ENCODE results near the gene CCDC148. TPM values are rescaled to one million over a fixed set of nuclear protein-coding genes. Genes with fewer than 3 reads are reported as not detected.

CCDC148 gene
- total RNA-seq, 2 donors from 2014 or later: 2.7 to 5.0 TPM

DNA sequence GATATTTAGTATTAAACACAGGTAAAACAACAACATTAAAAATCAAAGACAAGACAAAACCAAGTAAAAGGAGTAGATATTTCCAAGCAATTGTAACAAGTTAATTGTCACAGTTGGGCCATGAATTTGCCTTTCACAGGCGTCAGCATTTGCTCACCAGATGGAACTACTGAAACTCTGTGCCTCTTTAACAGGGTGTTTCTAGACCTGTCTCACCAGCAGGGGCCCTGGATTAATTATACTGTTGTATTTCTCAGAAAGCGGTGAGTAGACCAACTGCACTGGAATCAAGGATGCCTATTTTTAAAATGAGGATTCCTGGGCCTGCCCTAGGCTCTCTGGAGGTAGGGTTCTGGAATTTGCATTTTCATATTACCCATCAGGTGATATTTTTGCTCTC, 262.3 kb downstream of the CCDC148 start:
- no peak overlapping the region for H3K4me3 Mint-ChIP-seq
- Histone ChIP-seq H3K36me3 (ENCODE audit: control insufficient read depth, insufficient read depth, low read length) (no peaks in the 10 kb centered on the region), H3K9me3 (ENCODE audit: control insufficient read depth, low read length) (no peaks in the 10 kb centered on the region), H3K4me3 (ENCODE audit: low read length) (no peak overlapping the region), H3K27me3 (ENCODE audit: control insufficient read depth, insufficient read depth, low read length, poor library complexity, severe bottlenecking) (no peaks in the 10 kb centered on the region), H3K27ac (ENCODE audit: low read depth, low read length) (no peak overlapping the region), H3K9ac (ENCODE audit: extremely low read depth, low read length, poor library complexity, severe bottlenecking) (no peak overlapping the region), H3K4me1 (ENCODE audit: control insufficient read depth, insufficient read depth, low read length) (no peaks in the 10 kb centered on the region)
- DNase-seq: no peak
- peaks cover 5% of the 10 kb centered on the region for H3K4me1 Mint-ChIP-seq
- TF ChIP-seq, protein P1, sequence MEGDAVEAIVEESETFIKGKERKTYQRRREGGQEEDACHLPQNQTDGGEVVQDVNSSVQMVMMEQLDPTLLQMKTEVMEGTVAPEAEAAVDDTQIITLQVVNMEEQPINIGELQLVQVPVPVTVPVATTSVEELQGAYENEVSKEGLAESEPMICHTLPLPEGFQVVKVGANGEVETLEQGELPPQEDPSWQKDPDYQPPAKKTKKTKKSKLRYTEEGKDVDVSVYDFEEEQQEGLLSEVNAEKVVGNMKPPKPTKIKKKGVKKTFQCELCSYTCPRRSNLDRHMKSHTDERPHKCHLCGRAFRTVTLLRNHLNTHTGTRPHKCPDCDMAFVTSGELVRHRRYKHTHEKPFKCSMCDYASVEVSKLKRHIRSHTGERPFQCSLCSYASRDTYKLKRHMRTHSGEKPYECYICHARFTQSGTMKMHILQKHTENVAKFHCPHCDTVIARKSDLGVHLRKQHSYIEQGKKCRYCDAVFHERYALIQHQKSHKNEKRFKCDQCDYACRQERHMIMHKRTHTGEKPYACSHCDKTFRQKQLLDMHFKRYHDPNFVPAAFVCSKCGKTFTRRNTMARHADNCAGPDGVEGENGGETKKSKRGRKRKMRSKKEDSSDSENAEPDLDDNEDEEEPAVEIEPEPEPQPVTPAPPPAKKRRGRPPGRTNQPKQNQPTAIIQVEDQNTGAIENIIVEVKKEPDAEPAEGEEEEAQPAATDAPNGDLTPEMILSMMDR (conservative IDR thresholded peaks at IDR 0.05): peak; percentile 25
- WGBS, 2 experiments (ENCODE audit: insufficient coverage in 1 of 2, insufficient read length in 1 of 2): 91 to 100% methylated on average over 1 to 2 of the region's 2 CpGs
- H3K27ac Mint-ChIP-seq: no peak overlapping the region
- no peaks in the 10 kb centered on the region for H3K36me3 Mint-ChIP-seq (ENCODE audit: low read depth)
- H3K27me3 Mint-ChIP-seq (ENCODE audit: insufficient read depth): no peaks in the 10 kb centered on the region
- H3K9me3 Mint-ChIP-seq: no peaks in the 10 kb centered on the region

DNA sequence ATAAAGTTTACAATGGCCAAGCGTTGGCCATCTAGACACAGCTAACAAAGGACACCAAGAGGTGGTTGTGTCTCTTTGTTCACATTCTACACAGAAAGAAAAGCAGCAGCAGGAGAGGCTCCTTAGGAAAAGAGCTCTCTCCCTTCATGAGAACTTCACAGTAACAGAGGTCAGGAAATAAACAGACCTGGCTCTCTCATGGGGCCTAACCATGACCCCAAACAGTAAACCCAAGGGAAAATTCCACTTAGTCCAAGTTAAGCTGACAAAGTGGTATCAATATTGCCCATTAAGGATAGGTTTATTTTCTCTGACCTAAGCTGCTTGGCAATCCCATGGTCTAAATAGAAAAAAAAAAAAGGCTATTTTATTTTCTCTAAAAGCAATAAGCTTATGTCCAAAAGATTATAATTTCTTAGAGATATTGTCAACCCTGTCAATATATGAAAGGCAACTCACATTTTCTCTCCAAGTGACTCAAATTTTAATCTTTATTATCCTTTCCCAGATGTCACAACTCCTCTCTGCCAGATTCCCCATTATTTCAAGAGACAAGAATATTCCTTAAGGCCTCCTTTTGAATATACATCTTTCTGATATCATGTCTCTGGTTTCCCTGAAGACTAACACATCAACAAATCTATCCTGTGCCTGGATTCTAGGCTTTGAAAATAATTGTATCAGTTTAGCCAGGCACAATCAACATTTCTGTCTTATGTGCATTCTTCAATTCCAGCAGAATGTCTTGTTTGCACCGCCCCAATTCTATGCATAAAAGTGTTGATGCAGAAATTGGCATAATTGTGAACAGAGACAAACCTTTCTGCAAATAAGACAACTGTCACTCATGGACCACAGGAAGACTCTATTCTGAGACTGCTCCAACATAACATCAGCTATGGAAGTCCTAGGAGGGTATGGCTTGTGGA, 263.8 kb downstream of the CCDC148 start:
- 97% methylated on average over 2 of the region's 2 CpGs; no CpG with 5 or more reads in 1 of the 2 experiments for whole genome bisulfite sequencing, 2 experiments (ENCODE audit: insufficient coverage in 1 of 2, insufficient read length in 1 of 2)
- H3K36me3 Mint-ChIP-seq (ENCODE audit: low read depth): no peaks in the 10 kb centered on the region
- no peak overlapping the region for H3K27ac Mint-ChIP-seq

DNA sequence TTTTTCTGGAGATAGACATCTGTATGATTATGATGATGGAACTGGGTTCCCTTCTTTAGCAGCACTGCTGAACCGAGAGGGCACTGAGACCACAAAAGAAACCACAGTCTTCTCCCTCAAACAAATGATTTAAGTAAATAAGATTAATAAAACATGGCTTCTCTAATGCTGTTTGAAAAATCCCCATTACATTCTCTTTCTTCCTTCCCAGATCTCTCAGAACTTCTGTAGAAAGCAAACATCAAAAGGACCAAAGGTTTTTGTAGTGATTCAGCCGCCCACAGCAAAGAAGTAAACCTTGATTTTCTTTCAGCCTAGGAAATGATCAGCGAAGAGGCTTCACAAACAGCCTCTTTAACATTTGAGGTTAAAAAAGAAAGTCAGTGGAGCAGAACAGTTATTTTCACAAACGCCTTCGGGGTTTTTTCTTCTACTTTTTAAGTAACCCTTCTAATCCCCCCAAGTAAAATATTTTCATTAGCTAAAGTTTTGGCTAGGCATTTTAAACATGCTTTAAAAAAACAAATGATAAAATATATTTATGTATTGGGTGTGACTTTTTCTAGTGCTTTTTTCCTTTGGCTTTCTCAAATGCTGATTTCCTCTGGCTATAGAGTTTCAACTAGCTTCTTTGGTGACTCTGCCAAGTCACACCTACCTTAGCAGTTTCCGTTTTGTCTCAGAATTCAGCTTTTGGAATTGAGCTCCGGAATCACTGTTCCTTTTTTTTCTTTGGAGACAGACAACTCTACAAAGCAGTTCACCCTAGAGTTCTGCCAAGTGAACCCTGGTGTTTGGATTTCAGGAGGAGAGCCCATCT, 265.3 kb downstream of the CCDC148 start:
- H3K36me3 Mint-ChIP-seq (ENCODE audit: low read depth): no peaks in the 10 kb centered on the region
- no peak for DNase-seq
- no peak overlapping the region for H3K27ac Mint-ChIP-seq
- no peak overlapping the region for H3K9ac ChIP-seq (ENCODE audit: extremely low read depth, low read length, poor library complexity, severe bottlenecking)
- no peaks in the 10 kb centered on the region for H3K27me3 ChIP-seq (ENCODE audit: control insufficient read depth, insufficient read depth, low read length, poor library complexity, severe bottlenecking)
- H3K4me1 ChIP-seq (ENCODE audit: control insufficient read depth, insufficient read depth, low read length): no peaks in the 10 kb centered on the region
- no peaks in the 10 kb centered on the region for H3K9me3 Mint-ChIP-seq
- H3K27me3 Mint-ChIP-seq (ENCODE audit: insufficient read depth): no peaks in the 10 kb centered on the region
- no peak overlapping the region for H3K27ac ChIP-seq (ENCODE audit: low read depth, low read length)
- no peak overlapping the region for H3K4me3 Mint-ChIP-seq
- TF ChIP-seq, protein P1 (conservative IDR thresholded peaks at IDR 0.05): no peak
- 62 to 65% methylated on average over 3 to 6 of the region's 7 CpGs for WGBS, 2 experiments (ENCODE audit: insufficient coverage in 1 of 2, insufficient read length in 1 of 2)
- no peak overlapping the region for H3K4me3 ChIP-seq (ENCODE audit: low read length)
- no peaks in the 10 kb centered on the region for H3K9me3 ChIP-seq (ENCODE audit: control insufficient read depth, low read length)
- H3K4me1 Mint-ChIP-seq: peaks cover 5% of the 10 kb centered on the region
- no peaks in the 10 kb centered on the region for H3K36me3 ChIP-seq (ENCODE audit: control insufficient read depth, insufficient read depth, low read length)

More for the DNA sequence above, 263.8 kb downstream of the CCDC148 start:
- H3K4me1 Mint-ChIP-seq: peaks cover 5% of the 10 kb centered on the region
- H3K9me3 Mint-ChIP-seq: no peaks in the 10 kb centered on the region
- no peaks in the 10 kb centered on the region for H3K27me3 Mint-ChIP-seq (ENCODE audit: insufficient read depth)
- DNase-seq: no peak
- Histone ChIP-seq H3K9me3 (ENCODE audit: control insufficient read depth, low read length) (no peaks in the 10 kb centered on the region), H3K27ac (ENCODE audit: low read depth, low read length) (no peak overlapping the region), H3K27me3 (ENCODE audit: control insufficient read depth, insufficient read depth, low read length, poor library complexity, severe bottlenecking) (no peaks in the 10 kb centered on the region), H3K4me3 (ENCODE audit: low read length) (no peak overlapping the region), H3K4me1 (ENCODE audit: control insufficient read depth, insufficient read depth, low read length) (no peaks in the 10 kb centered on the region), H3K9ac (ENCODE audit: extremely low read depth, low read length, poor library complexity, severe bottlenecking) (no peak overlapping the region), H3K36me3 (ENCODE audit: control insufficient read depth, insufficient read depth, low read length) (no peaks in the 10 kb centered on the region)
- no peak overlapping the region for H3K4me3 Mint-ChIP-seq
- TF ChIP-seq, protein P1 (conservative IDR thresholded peaks at IDR 0.05): no peak

All from endodermal cell (in vitro differentiated cells).